ENCODE data around the gene RBP7.

- TF ChIP-seq CTCF (conservative IDR thresholded peaks at IDR 0.05; ENCODE audit: low read length), result no peak
- TF ChIP-seq EZH2phosphoT487 (IDR thresholded peaks at IDR 0.05; ENCODE audit: borderline replicate concordance), result no peak
Measured at GRCh38 chr1:10048601-10049000, 51.6 kb downstream of the RBP7 start.

Data from Loucy (cell line).